Stimulated activated CD4-positive, alpha-beta T cell treated with anti-CD3 and anti-CD28 coated beads, TNF-alpha, amount 100 ng/mL, for 4 hours (primary cell): ENCODE data around the gene SETD4.
A peak's percentile ranks its signal among the peaks of the same experiment; 100 is the strongest.
"Not testable (repeated sequence)": the region's sequence is repeated elsewhere in the genome, so short reads cannot be mapped to it uniquely, and the experiment has no call there.

Experiments used
- DNase-seq, 3 experiments: peaks; one replicate each; pipeline ENCODE4 v3.0.0-alpha.2; 2020; ENCODE audit warnings: low read depth in 3 of 3

Gene SETD4, protein sequence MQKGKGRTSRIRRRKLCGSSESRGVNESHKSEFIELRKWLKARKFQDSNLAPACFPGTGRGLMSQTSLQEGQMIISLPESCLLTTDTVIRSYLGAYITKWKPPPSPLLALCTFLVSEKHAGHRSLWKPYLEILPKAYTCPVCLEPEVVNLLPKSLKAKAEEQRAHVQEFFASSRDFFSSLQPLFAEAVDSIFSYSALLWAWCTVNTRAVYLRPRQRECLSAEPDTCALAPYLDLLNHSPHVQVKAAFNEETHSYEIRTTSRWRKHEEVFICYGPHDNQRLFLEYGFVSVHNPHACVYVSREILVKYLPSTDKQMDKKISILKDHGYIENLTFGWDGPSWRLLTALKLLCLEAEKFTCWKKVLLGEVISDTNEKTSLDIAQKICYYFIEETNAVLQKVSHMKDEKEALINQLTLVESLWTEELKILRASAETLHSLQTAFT

DNA sequence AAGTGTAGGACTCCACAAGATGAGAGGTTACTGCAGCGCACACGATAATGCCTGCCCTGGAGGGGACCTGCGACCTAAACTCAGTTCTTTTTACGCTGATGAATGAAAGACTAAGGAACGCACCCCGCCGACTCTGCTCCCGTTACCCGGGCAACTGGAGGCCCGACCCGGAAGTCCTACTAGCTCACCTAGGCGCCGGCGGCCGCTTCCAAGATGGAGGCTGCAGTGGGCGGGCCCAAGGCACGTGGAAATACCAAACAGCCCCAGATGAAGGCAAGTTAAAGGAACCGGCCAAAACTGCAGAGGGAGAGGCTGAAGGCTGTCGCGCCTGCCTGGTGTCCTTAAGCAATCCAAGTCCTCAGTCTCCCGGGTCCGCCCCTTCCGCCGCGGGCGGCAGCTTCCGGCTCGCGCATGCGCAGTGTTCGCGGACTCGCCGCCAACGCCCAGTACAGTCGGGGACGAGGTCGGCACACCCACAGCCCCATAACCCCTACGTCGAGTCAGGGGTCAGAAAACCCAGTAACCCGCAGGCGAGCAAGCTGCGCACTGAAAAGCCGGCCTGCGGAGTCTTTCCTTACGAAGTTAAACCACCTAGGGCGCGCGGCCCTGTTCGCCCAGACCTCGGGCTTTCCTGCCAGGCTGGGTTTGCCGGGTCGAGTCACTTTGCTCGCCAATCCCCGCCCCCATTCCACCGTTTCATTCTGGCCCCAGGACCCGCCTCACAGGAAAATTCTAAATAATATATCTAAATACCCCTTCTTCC, at the start of gene SETD4:
Gene SETD4, minus strand, starts transcription at position 368 of the 763 bp plus-strand sequence. CDS start 1,638 bp downstream, outside the sequence.
- peak; percentile 89 to 96 (median 91) for DNase-seq

- DNase-seq = no peak
These were observed 49.5 kb upstream of the SETD4 start for GRCh38 chr21:36109868-36110267.

DNA sequence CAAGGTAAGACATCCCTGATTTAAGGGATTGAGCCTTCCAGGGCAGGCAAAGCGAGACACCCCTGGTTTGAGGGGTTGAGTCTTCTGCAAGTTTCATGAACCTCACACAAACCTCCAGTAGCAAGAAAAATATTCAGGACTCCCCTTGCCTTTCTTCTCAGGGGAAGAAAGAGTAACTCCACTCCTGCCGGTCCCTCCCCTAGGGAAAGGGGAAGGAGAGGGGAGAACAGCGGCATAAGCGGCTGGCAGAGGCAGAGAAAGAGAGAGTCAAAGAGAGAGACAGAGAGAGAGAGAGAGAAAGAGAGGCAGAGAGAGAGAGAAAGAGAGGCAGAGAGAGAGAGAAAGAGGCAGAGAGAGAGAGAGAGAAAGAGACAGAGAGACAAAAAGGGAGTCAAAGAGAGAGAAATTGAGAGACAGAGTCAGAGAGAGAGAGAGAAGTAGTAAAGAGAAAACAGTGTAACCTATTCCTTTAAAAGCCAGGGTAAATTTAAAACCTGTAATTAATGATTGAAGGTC, 45.1 kb upstream of the SETD4 start:
- no peak for DNase-seq

DNA sequence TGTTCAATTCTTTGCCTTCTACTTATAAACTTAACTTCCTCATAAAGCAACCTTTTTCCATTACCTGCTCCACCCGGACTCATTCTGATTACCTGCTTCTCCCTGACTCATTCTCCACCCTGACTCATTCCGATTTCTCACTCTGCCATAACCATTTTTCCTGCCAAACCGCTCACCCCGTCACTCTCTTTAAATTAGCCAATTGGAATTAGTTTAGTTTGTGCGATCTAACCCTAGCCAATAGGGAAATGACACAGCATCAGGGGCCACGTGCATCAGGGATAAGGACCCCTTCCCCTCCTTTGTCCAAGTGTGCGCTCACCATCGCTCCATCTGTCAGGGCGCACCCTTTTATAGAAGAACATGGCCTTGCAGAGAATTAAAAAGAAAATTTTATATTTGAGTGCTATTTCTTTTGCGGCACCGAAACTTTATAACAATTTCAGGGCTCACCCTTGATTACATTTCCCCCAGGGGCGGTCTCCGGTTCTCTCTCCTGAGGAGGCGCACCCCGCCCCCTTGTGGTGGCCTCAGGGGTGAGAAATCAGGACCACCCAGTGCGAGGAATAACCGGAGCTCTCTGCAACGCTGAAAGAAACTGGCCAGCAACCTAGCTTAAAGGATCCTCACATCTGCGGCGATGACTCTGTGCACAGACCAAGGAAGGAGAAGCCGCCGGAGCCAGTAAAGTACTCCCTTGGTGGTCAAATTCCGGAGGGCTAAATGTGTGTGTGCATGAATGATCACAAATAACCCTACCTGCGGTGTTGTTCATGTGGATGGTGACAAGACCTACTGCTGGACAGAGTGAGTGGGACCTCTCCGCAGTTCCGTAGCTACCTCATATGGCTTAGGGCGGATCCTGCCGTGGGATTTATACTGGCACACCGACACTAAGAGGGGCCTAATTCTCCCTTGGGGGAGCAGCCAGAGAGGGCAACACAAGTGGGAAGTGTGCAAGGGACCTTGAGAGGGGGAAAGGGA, 44.3 kb upstream of the SETD4 start:
- DNase-seq = peak; percentile 23 to 40 (median 24)

- no peak for DNase-seq
These were observed 43.1 kb upstream of the SETD4 start for GRCh38 chr21:36103434-36103833.

DNA sequence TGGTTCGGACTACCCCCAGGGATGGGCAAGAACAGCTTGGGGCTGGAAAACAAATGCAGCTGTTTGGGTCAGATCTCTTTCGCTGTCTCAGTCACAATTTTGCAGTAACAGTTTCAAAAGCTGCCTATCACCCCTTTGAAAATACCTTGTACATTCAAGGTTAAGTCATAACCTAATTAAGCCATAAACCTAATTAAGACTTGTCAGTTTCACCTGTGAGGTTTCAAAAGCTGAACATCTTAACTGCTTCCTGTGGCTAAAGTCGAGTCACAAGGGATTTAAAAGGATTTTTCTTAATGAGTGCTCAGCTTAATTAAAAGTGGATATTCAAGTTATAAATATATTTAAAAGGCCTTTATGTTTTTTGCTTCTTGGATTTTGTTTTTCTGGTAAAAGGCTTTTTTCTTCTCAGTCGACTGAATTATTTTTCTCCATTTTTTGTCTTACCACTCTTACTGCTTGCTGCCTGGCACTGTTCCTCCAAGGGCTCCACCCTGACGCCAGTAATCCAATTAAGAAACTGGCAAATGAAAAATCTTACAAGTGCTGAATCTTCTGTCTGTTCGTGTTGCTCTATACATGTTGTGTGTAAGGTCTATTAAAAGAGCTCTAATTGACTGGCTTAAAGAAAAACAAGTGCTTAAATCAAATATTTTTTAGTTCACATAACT, 40.8 kb upstream of the SETD4 start:
- no peak for DNase-seq

DNA sequence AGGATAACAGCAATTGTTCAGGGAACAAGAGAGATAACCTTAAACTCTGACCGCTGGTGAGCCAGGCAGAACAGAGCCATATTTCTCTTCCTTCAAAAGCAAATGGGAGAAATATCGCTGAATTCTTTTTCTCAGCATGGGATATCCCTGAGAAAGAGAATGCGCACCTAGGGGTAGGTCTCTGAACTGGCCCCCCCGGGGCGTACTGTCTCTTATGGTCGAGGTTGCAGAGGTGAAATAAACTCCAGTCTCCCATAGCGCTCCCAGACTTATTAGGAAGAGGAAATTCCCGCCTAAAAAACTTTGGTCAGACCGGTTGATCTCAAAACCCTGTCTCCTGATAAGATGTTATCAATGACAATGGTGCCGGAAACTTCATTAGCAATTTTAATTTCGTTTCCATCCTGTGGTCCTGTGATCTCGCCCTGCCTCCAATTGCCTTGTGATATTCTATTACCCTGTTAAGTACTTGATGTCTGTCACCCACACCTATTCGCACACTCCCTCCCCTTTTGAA, 39.4 kb upstream of the SETD4 start:
- not testable (repeated sequence) for DNase-seq

- no peak for DNase-seq
These were observed 38.7 kb upstream of the SETD4 start for GRCh38 chr21:36099000-36099399.

- no peak for DNase-seq
These were observed 37.8 kb upstream of the SETD4 start for GRCh38 chr21:36098182-36098532.

- no peak for DNase-seq
These were observed 37.3 kb upstream of the SETD4 start for GRCh38 chr21:36097427-36098181.

DNA sequence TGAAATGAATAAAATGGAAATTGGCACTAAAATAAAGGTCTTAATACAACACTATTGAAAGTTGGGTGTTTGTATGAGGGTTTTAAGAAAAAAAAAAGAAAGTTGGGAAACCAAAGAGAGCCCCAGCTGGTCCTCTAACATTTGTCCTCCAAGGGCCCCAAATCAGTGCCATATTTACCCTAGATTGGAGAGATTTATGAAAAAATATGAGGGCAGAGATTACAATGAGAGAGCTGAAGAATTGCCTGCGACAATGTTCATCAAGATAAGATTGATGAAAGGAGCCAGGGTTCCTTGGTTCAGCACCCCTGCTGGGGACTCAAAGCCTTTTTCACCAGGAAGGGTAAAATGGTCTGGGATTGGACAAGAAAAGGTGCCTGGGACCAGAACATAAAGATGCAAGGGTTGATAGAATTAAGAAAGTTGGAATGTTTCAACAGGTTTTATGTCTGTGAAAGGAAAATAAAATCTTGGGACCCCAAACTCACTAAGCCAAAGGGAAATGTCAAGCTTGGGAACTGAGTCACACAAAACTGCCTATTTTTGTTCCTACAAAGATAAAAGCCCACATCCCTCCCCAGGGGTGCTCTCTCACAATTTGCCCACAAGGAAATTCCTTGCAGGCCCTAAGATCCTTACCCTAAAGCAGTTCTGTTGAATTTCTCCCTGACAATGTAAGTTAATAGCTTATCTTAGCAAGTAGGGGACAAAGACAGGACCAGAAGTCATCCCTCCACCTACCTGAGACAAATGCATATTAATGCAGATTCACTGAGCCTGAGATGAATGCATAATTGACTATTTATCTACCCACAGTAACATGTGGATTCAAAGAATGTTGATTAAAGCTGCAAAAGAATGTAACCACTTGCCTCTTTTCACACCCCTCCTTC, 36.3 kb upstream of the SETD4 start:
- no peak for DNase-seq

DNA sequence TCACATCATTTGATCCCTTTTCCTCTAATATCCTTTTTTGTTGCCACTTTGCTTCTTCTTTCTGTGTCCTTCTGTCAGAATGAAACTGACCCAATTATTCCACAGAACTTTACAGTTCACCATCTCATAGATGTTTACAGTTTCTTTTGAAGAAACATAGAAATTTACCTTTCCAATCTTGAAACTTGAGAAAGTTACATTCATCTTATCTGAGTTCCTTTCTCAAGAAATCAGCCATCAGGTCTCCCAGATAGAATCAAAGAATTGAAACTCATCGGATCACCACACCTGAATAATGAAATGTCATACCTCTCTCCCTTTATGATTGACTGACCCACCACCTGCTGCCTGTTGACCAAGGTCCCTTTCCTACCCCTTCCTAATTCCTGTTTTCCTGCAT, 33.2 kb upstream of the SETD4 start:
- no peak for DNase-seq

GRCh38 chr21:36092681-36093080, 32.4 kb upstream of the SETD4 start:
- no peak for DNase-seq

GRCh38 chr21:36089946-36090345, 29.6 kb upstream of the SETD4 start:
- no peak for DNase-seq

DNA sequence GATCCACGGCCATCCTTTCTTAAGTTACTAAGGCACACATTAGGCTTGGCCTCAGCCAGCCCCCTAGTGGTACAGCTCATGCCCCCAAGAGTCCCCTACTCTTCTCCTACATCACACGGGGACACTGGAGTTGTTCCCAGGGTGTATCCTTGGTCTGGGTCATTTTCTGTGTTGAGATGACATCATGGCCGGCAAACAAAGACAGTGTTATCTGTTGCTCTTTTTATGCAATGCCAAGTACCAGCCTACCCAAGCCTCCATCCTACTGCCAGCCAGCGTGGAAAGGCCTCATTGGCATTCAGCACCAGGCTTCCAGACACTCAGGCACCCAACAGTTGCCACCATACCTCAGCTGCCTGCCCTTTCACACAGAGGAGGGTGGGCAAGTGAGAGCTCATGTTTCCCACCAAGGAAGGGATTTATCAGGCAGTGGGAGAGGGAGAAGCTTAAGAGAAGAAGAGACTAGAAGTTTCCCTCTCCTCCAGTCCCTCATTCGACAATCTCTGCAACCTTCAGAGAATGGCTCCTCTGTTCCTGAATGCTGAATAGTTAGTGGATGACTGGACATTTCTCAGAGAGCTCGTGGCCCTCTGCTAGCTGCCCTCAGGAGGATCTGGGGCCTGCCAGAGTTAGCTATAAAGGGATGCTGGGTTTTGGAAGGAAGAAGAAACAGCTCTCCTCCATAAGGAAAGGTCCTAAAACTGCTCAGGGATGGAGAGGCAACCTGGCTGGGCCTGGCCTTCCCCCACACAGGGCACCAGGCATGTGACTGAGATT, 27.2 kb upstream of the SETD4 start:
- no peak for DNase-seq

GRCh38 chr21:36082237-36082664, 21.9 kb upstream of the SETD4 start:
- DNase-seq = no peak

- no peak for DNase-seq
These were observed 20.1 kb upstream of the SETD4 start for GRCh38 chr21:36080386-36080785.

- DNase-seq = no peak
These were observed 19.3 kb upstream of the SETD4 start for GRCh38 chr21:36079671-36080070.
